NOMO-1 treated with dmso at 0.1 percent for 144 hours (cell line): ENCODE data around the gene KCNJ5.

Experiments
- DNase-seq: peaks from one replicate; lab custom pipeline; 2025; ENCODE audit not compliant: unreplicated experiment; lab: John Stamatoyannopoulos, UW

KCNJ5 gene

DNA sequence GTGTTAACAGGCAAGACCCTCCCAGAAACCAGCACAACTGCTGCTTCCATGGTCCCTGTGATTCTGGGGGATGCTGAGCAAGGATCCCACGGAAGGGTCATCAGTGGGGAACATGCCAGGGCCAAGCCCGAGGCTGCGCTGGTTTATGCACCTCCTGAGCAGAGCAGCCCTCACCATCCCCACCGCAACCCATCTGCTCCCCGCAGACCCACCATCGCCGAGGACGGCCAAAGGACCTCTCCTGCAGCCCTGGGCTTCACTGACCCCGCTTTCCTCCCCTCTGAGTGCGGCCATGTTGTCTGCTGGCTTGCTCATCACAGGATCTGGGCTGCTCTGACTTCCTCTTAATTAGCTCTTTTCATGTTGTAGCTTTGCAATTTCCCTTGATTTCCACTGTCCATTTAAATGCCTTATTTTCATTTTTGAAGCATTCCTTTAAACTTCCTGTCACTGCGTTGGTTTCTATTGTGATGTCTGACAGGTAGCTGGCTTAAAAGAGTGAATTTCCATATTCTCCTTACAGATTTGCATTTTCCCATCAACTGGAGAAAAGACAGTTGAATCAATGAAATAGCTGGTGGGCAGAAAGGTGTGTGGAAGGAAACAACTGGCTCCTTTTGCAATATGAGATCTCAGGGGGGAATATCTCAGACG is 36.7 kb downstream of the KCNJ5 start:
- DNase-seq, result no peak

GRCh38 chr11:128928400-128928799 is 37.2 kb downstream of the KCNJ5 start:
- DNase-seq, result no peak

GRCh38 chr11:128929468-128929867 is 38.3 kb downstream of the KCNJ5 start:
- DNase-seq, result no peak

- DNase-seq, result no peak
Observed at GRCh38 chr11:128929991-128930390, 38.8 kb downstream of the KCNJ5 start.

DNA sequence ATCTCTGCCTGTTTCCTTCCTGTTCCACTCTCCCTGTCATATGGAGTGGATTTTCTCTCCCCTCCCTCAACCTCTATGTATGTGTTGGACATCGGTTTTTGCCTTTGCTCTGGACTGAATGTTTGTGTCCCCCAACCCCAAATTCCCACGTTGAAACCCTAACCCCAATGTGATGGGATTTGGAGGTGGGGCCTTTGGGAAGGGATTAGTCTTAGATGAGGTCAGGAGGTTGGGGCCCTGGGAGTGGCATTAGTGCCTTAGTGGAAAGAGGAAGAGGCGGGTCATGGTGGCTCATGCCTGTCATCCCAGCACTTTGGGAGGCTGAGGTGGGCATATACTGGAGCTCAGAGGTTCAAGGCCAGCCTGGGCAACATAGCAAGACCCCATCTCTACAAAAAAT is 39.9 kb downstream of the KCNJ5 start:
- DNase-seq, result no peak

- no peak for DNase-seq
Observed at GRCh38 chr11:128931668-128932067, 40.5 kb downstream of the KCNJ5 start.

DNA sequence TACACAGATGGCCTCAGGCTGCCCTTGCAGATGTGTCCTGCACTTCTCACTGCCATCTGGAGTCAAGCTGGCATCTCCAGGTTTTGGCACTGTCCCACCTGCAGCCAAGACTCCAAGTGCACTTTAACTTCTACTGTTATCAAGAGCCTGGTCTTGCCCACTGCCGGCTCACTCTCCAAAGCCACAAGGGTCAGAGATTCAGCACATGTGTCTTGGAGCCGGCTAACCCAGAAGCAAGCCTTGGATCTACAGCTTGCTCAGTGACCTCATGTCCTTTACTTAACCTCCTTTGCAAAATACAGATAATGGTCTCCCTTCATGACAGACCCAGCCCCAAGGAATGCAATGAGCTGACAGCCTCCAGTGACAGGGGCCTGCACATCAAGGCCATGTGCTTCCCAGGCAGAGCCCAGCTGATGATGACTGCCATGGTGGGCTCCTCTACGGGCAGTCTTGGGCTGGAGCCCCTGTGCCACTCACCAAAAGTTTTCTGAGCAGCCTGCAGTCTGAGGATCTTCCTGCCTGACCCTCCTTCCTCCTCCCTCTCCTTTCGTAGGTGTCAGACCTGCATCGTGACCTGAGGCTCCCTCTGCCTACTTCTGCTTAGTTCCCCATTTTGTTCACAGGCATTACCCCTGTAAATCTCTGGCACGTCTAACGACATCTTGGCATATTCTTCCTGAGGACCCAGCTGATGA is 42.5 kb downstream of the KCNJ5 start:
- no peak for DNase-seq

- DNase-seq, result no peak
Observed at GRCh38 chr11:128934351-128934750, 43.2 kb downstream of the KCNJ5 start.

DNA sequence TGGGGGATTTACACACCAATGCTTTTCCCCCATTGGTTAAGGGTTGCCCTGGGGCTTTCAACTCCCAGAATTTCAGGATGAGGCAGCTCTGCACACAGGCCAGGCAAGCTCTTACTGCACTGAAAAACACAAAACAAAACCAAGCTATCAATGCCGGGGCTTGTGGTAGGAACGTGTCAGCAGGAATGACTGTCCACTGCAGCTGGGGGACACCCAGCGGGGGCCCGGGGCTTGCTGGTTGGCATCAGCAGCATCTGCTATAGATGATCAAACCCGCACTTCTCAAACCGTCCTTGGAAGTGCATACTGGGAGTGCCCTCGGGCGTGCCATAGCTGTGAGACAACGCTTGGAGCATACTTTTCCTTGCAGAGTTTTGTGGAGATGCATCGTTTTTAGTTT is 43.8 kb downstream of the KCNJ5 start:
- DNase-seq, result no peak

- no peak for DNase-seq
Observed at GRCh38 chr11:128936606-128937251, 45.6 kb downstream of the KCNJ5 start.

- DNase-seq, result no peak
Observed at GRCh38 chr11:128937480-128937879, 46.3 kb downstream of the KCNJ5 start.

DNA sequence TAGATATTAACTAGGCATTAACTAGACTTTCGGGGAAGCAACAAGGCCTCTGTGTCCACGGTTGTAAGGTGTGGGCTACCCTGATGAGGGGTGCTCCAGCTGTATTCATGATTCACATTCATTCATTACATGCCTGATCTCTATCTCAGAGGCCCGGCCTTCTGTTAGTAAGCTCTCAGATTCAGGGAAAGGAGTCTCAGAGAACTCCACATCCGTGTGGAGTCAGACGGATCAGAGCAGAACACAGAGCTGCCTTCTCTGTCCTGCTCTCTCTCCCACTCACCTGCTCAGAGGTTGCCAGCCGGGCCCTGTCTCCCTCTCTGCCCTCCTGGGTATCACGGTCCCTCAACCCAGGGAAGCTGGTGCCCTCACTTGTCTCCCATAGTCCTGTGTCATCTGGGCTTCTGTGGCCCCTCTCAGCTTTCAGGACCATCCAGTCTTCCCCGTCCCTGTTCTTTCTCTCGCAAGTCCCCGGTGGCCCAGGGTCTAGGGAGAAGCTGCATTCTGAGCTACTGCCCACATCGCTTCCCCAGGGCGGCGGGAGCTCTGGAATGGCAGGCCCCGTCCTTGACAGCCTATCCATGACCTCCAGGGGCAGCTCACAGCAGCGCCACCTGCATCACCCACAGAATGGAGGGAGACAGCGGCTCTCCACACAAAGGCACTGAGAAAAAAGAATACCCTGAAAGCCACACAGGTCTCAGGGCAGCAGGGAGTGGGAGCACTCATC is 47.2 kb downstream of the KCNJ5 start:
- no peak for DNase-seq

- DNase-seq, result no peak
Observed at GRCh38 chr11:128939591-128939990, 48.4 kb downstream of the KCNJ5 start.

DNA sequence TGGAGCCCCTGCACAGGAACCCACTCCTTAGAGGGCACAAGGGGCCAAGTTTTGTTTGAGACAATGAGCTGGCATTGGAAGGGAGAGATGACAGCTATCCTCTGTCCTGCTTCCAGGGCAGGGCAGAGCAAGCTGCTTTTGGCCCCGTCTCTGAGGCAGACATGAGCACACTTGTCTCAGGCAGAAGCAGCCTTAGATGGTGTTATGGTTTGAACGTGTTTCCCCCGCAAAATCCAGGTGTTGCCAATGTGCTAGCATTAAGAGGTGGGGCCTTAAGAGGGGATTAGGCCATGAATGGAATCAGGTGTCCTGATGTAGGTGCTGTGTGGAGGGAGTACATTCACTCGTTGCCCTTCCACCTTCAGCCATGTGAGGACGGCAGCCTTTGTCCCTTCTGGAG is 49.0 kb downstream of the KCNJ5 start:
- no peak for DNase-seq

- no peak for DNase-seq
Observed at GRCh38 chr11:128940603-128941002, 49.4 kb downstream of the KCNJ5 start.

- DNase-seq, result no peak
Observed at GRCh38 chr11:128941110-128941509, 50.0 kb downstream of the KCNJ5 start.

- DNase-seq, result no peak
Observed at GRCh38 chr11:128941573-128942271, 50.6 kb downstream of the KCNJ5 start.

DNA sequence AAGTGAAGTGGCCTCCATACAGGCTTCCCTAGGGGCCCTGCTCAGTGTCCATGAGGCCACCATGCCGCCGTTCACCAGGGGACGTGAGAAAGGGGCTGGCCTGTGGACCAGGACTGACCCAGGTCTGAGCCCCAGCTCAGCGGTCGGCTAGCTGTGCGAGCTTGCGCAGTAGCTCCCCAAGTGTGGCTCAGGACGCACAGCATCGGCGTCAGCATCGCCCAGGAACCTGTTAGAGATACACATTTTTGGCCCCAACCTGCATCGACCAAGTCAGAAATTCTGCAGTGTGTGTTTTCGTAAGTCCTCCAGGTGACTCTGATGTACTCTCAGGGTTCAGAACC is 51.1 kb downstream of the KCNJ5 start:
- no peak for DNase-seq

DNA sequence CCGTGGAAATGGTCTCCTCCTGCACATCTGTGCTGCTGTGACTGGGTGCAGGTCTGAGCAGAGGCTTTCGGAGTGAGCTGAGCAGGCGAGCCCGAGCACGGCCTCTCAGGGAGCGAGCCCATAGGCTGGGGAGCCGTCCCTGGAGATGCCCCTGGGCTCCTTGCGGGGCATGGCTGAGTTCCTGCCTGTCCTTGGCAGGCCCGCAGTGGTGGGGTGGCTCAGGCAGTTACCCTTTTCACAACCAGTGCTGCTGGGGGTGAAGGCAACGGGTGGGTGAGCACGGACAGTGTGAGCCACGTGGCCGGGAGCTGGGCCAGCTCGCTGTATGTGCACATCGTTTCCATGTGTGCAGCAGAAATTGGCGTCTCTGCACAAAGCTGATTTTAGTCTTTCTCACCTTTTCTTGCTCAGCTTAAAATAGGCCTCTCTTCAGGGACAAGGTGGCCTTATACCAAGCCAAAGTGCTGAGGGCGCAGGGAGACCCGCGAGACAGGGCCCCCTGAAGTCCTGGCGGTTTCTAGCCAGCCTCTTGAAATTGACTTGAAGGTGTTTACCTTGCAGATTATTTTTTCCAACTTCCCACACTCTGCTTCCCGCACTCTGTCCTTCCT is 51.8 kb downstream of the KCNJ5 start, which contains the start of gene TP53AIP1:
TP53AIP1 (minus strand) TSS at position 55 of the 611 bp plus-strand sequence. CDS start 5,053 bp downstream, outside the sequence.
- no peak for DNase-seq

DNA sequence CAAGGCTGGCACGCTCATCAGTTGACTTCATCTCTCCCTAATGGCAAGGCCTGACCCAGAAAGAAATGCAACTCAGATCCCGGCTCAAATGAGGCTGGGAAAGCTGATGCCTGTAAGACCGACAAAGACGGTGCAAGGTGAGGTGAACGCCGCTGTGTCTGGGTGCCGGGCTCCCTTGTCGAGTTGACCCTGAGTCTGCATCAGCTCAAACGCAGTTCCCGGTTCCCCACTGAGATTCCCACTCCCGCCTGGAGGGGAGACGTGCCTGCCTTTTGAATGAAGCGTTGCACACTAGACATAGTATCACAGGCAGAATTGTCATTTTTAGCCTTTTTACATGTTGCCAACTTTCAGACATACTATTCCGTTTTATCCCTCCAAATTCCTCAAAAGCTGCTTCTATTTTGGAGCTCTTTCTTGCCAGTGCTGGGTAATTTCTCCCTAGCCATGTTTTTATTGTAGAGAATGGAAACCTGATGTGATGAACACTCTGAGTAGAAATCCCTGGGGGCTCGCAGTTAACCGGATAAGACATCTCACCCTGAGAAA is 52.3 kb downstream of the KCNJ5 start:
- DNase-seq, result no peak
